CD14-positive monocyte (primary cell): ENCODE results near the gene PAX7. TPM values are rescaled to one million over a fixed set of nuclear protein-coding genes. Genes with fewer than 3 reads are reported as not detected.

Source experiments
- DNase-seq, 3 donors: peaks; one replicate each; pipeline ENCODE4 v3.0.0-alpha.2; 2011 to 2022
- H2AFZ ChIP-seq: 2 replicates; pipeline ENCODE4 v1.6.0; 2012; ENCODE audit warnings: mild to moderate bottlenecking, low read depth, low read length, inconsistent platforms; ENCODE audit not compliant: insufficient read depth, poor library complexity, severe bottlenecking
- H3K27ac ChIP-seq, 2 donors: 1 replicate in 1 of 2; 2 replicates in 1 of 2; pipeline ENCODE4 v1.5.1; 2012 to 2013; ENCODE audit warnings: low read length in 2 of 2, control low read depth in 1 of 2, inconsistent platforms in 1 of 2, low read depth in 1 of 2, mild to moderate bottlenecking in 1 of 2
- H3K27me3 ChIP-seq, 2 donors: one replicate each; pipeline versions ENCODE4 v1.6.0 to v1.6.1; 2011 to 2013; ENCODE audit warnings: low read length in 2 of 2; ENCODE audit not compliant: control insufficient read depth in 2 of 2, insufficient read depth in 2 of 2
- H3K36me3 ChIP-seq, 2 donors: replicated peaks in 1 of 2; 1 replicate in 1 of 2; 2 replicates in 1 of 2; pipeline versions ENCODE4 v1.5.1 to v1.6.1; 2012 to 2013; ENCODE audit warnings: low read length in 2 of 2, control low read depth in 1 of 2, inconsistent platforms in 1 of 2, mild to moderate bottlenecking in 1 of 2; ENCODE audit not compliant: insufficient read depth in 2 of 2, control insufficient read depth in 1 of 2
- H3K4me1 ChIP-seq, 2 donors: 1 replicate in 1 of 2; 2 replicates in 1 of 2; pipeline versions ENCODE4 v1.5.1 to v1.6.1; 2012 to 2013; ENCODE audit warnings: low read length in 2 of 2, control low read depth in 1 of 2, inconsistent platforms in 1 of 2, mild to moderate bottlenecking in 1 of 2, moderate library complexity in 1 of 2; ENCODE audit not compliant: insufficient read depth in 2 of 2, control insufficient read depth in 1 of 2
- H3K4me2 ChIP-seq: replicated peaks from 2 replicates; pipeline ENCODE3; 2012; ENCODE audit warnings: low read length, moderate library complexity, mild to moderate bottlenecking; ENCODE audit not compliant: poor library complexity, severe bottlenecking; ENCODE audit errors: extremely low read depth
- H3K4me3 ChIP-seq, 3 experiments: fragments of 200-600 bp in 1 of 3; sonication (generic) in 1 of 3; replicated peaks in 1 of 3; 1 replicate in 2 of 3; 2 replicates in 1 of 3; pipeline ENCODE4 v1.5.1; 2011 to 2013; ENCODE audit warnings: low read length in 3 of 3, mild to moderate bottlenecking in 3 of 3, control low read depth in 2 of 3, low read depth in 2 of 3, inconsistent platforms in 1 of 3, moderate library complexity in 1 of 3
- H3K79me2 ChIP-seq: 2 replicates; pipeline ENCODE4 v1.6.0; 2012; ENCODE audit warnings: mild to moderate bottlenecking, control low read depth, inconsistent platforms, low read length, moderate library complexity; ENCODE audit not compliant: insufficient read depth
- H3K9ac ChIP-seq: 2 replicates; pipeline ENCODE4 v1.6.0; 2017; ENCODE audit warnings: low read length, mild to moderate bottlenecking; ENCODE audit not compliant: insufficient read depth, poor library complexity, severe bottlenecking
- H3K9me3 ChIP-seq, 2 donors: replicated peaks in 1 of 2; 1 replicate in 1 of 2; 2 replicates in 1 of 2; pipeline versions ENCODE4 v1.5.1 to v1.6.1; 2012 to 2013; ENCODE audit warnings: low read length in 2 of 2, control low read depth in 1 of 2; ENCODE audit not compliant: control insufficient read depth in 1 of 2, insufficient read depth in 1 of 2
- H4K20me1 ChIP-seq: 2 replicates; pipeline ENCODE4 v1.6.0; 2012; ENCODE audit warnings: mild to moderate bottlenecking, low read length, control low read depth, moderate library complexity; ENCODE audit not compliant: insufficient read depth
- H3K27ac Mint-ChIP-seq, 7 donors: one replicate each; pipeline ENCODE4 v1.8.0; 2020; ENCODE audit warnings: mild to moderate bottlenecking in 7 of 7, mixed read lengths in 7 of 7, moderate library complexity in 6 of 7, inconsistent platforms in 2 of 7
- H3K27me3 Mint-ChIP-seq, 3 donors: one replicate each; pipeline ENCODE4 v1.8.0; 2021 to 2022; ENCODE audit warnings: low read depth in 3 of 3, mild to moderate bottlenecking in 3 of 3, mixed read lengths in 3 of 3, moderate library complexity in 3 of 3, inconsistent platforms in 1 of 3
- H3K36me3 Mint-ChIP-seq, 2 donors: one replicate each; pipeline ENCODE4 v1.8.0; 2020; ENCODE audit warnings: mixed read lengths in 2 of 2, inconsistent platforms in 1 of 2, mild to moderate bottlenecking in 1 of 2
- H3K4me1 Mint-ChIP-seq: one replicate; pipeline ENCODE4 v1.8.0; 2020; ENCODE audit warnings: mild to moderate bottlenecking, mixed read lengths
- H3K4me3 Mint-ChIP-seq, 2 donors: one replicate each; pipeline ENCODE4 v1.8.0; 2020; ENCODE audit warnings: mild to moderate bottlenecking in 2 of 2, mixed read lengths in 2 of 2, moderate library complexity in 1 of 2
- H3K9me3 Mint-ChIP-seq, 7 donors: one replicate each; pipeline ENCODE4 v1.8.0; 2020 to 2022; ENCODE audit warnings: mixed read lengths in 7 of 7, mild to moderate bottlenecking in 6 of 7, moderate library complexity in 6 of 7, inconsistent platforms in 2 of 7
- CTCF ChIP-seq: fragments of 200-600 bp; IDR thresholded peaks from one replicate; pipeline ENCODE4 v1.8.0; 2022; ENCODE audit warnings: antibody characterized with exemption, mild to moderate bottlenecking
- WGBS: methylation state at CpG from one replicate; pipeline ENCODE4 v1.1.5; 2013; ENCODE audit warnings: missing lambda C conversion rate; ENCODE audit not compliant: insufficient coverage; 5-methylcytosine and 5-hydroxymethylcytosine counted together
- intact Hi-C, 2 donors: fragments of 100-400 bp; cut with micrococcal nuclease; formaldehyde crosslinking; loops; one replicate each; pipeline versions ENCODE4 v1.15.0 to v1.15.1; 2023
- polyA plus RNA-seq, 3 donors: library from polyadenylated mRNA; depleted of rRNA in 1 of 3; unstranded in 2 of 3; stranded (reverse) in 1 of 3; fragments of 300-500 nt in 2 of 3; fragments of >200 nt in 1 of 3; fragmentation: Illumina TruSeq in 2 of 3; gene quantifications; 1 replicate in 2 of 3; 2 replicates in 1 of 3; pipeline ENCODE4 v1.2.3, GENCODE V29; 2012 to 2021

The PAX7 gene
- polyA plus RNA-seq, 3 donors = not detected

GRCh38 chr1:18721041-18721440 lies 90.4 kb downstream of the PAX7 start:
- no peak for DNase-seq
- H4K20me1 ChIP-seq = no peaks in the 10 kb centered on the region
- 62% methylated on average over 7 of the region's 8 CpGs for WGBS
- no peaks in the 10 kb centered on the region for H3K36me3 ChIP-seq
- no peaks in the 10 kb centered on the region for H3K79me2 ChIP-seq
- H3K9me3 ChIP-seq = no peaks in the 10 kb centered on the region
- H3K4me2 ChIP-seq = no peak overlapping the region
- H3K4me1 Mint-ChIP-seq = peaks cover 4% of the 10 kb centered on the region
- no peak overlapping the region for H3K4me3 Mint-ChIP-seq
- H3K27me3 Mint-ChIP-seq = peaks cover 51 to 88% (median 63%) of the 10 kb centered on the region in 3 donors
- H3K27ac ChIP-seq = no peak overlapping the region
- no peak overlapping the region for H3K9ac ChIP-seq
- peaks cover 0 to 9% (median 5%) of the 10 kb centered on the region in 7 donors for H3K9me3 Mint-ChIP-seq
- no peaks in the 10 kb centered on the region for H3K4me1 ChIP-seq
- peaks cover 11 to 61% of the 10 kb centered on the region in 2 donors for H3K27me3 ChIP-seq
- intact Hi-C loops = no loop called here
- H2AFZ ChIP-seq = no peak overlapping the region
- H3K4me3 ChIP-seq = no peak overlapping the region
- H3K36me3 Mint-ChIP-seq = no peaks in the 10 kb centered on the region
- H3K27ac Mint-ChIP-seq = no peak overlapping the region
- TF ChIP-seq CTCF = no peak

GRCh38 chr1:18721776-18722175 lies 91.1 kb downstream of the PAX7 start:
- H3K9me3 ChIP-seq = no peaks in the 10 kb centered on the region
- no peaks in the 10 kb centered on the region for H3K36me3 Mint-ChIP-seq
- TF ChIP-seq CTCF = no peak
- no peaks in the 10 kb centered on the region for H4K20me1 ChIP-seq
- intact Hi-C loops = no loop called here
- H3K9me3 Mint-ChIP-seq = peaks cover 0 to 7% (median 2%) of the 10 kb centered on the region in 7 donors
- 100% methylated on average over 1 of the region's 1 CpG for WGBS
- H3K9ac ChIP-seq = no peak overlapping the region
- no peak overlapping the region for H3K4me3 Mint-ChIP-seq
- no peaks in the 10 kb centered on the region for H3K4me1 Mint-ChIP-seq
- no peak overlapping the region for H3K27ac ChIP-seq
- H3K27ac Mint-ChIP-seq = no peak overlapping the region
- no peak overlapping the region for H2AFZ ChIP-seq
- no peaks in the 10 kb centered on the region for H3K79me2 ChIP-seq
- DNase-seq = no peak
- H3K36me3 ChIP-seq = no peaks in the 10 kb centered on the region
- peaks cover 46 to 88% (median 58%) of the 10 kb centered on the region in 3 donors for H3K27me3 Mint-ChIP-seq
- no peak overlapping the region for H3K4me3 ChIP-seq
- no peak overlapping the region for H3K4me2 ChIP-seq
- peaks cover 7 to 57% of the 10 kb centered on the region in 2 donors for H3K27me3 ChIP-seq
- H3K4me1 ChIP-seq = no peaks in the 10 kb centered on the region
